H1 (cell line): Measurements from ENCODE around the gene FOXS1. TPM values are rescaled to one million over a fixed set of nuclear protein-coding genes. Genes with fewer than 3 reads are reported as not detected.

ENCODE experiments used
- CTBP2 ChIP-seq: IDR thresholded peaks from 2 replicates; pipeline ENCODE4 v1.7.0; 2011; ENCODE audit warnings: borderline replicate concordance, mild to moderate bottlenecking, moderate library complexity, mixed read lengths, low read length; ENCODE audit not compliant: insufficient read depth, insufficient read length
- SP2 ChIP-seq: IDR thresholded peaks from 2 replicates; pipeline ENCODE4 v1.6.1; 2012; ENCODE audit warnings: mild to moderate bottlenecking, low read length, inconsistent platforms
- SP4 ChIP-seq: IDR thresholded peaks from 2 replicates; pipeline ENCODE4 v1.6.1; 2012; ENCODE audit warnings: low read length, inconsistent platforms
- SUZ12 ChIP-seq: fragments of 200-600 bp; sonication (generic); IDR thresholded peaks from 2 replicates; pipeline ENCODE4 v1.6.1; 2012; ENCODE audit warnings: mild to moderate bottlenecking, inconsistent platforms, low read length, moderate library complexity, mixed read lengths
- TAF7 ChIP-seq: optimal IDR thresholded peaks from 2 replicates; pipeline ENCODE3; 2011; ENCODE audit warnings: low read depth, mild to moderate bottlenecking, inconsistent platforms, low read length, moderate library complexity, borderline replicate concordance
- polyA plus RNA-seq, 7 experiments: library from polyadenylated mRNA; depleted of rRNA in 3 of 7; stranded (reverse) in 5 of 7; unstranded in 2 of 7; fragments of >200 nt in 5 of 7; fragments of 200-250 nt in 2 of 7; gene quantifications; 1 replicate in 5 of 7; 2 replicates in 1 of 7; 4 replicates in 1 of 7; pipeline versions ENCODE4 v1.2.1 to v1.2.3, GENCODE V29; 2011 to 2013; ENCODE audit warnings: missing spikeins in 2 of 7, mixed read lengths in 2 of 7
- total RNA-seq: library from RNA; stranded (reverse); fragmentation: NEBNext Ultra II Directional; extraction: Animal tissue kit (Norgen Biotek cat#: 25700); gene quantifications from 2 replicates; pipeline ENCODE4 v1.2.1, GENCODE V29; 2021
- TF ChIP-seq, protein P1 (sequence below): IDR thresholded peaks from 2 replicates; pipeline ENCODE4 v1.6.1; 2011; ENCODE audit warnings: low read depth, mild to moderate bottlenecking, low read length; ENCODE audit not compliant: insufficient read depth

The FOXS1 gene
- total and polyA plus RNA-seq, 2 of the 8 experiments (the other 6 are each of a cell fraction or from before 2014, with no cell fraction given) = 0.45 TPM; not detected in 1

GRCh38 chr20:31830406-31830981 lies 14.9 kb downstream of the FOXS1 start (continued):
- TF ChIP-seq CTBP2 = no peak
- TF ChIP-seq TAF7 = no peak
- no peak for TF ChIP-seq SP2
- TF ChIP-seq SUZ12 = no peak
- no peak for TF ChIP-seq SP4
- TF ChIP-seq, protein P1, sequence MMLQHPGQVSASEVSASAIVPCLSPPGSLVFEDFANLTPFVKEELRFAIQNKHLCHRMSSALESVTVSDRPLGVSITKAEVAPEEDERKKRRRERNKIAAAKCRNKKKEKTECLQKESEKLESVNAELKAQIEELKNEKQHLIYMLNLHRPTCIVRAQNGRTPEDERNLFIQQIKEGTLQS = no peak
